ENCODE measurements around the gene SH2B3.
"Not testable (repeated sequence)": the region's sequence is repeated elsewhere in the genome, so short reads cannot be mapped to it uniquely, and the experiment has no call there.

The SH2B3 gene

DNA sequence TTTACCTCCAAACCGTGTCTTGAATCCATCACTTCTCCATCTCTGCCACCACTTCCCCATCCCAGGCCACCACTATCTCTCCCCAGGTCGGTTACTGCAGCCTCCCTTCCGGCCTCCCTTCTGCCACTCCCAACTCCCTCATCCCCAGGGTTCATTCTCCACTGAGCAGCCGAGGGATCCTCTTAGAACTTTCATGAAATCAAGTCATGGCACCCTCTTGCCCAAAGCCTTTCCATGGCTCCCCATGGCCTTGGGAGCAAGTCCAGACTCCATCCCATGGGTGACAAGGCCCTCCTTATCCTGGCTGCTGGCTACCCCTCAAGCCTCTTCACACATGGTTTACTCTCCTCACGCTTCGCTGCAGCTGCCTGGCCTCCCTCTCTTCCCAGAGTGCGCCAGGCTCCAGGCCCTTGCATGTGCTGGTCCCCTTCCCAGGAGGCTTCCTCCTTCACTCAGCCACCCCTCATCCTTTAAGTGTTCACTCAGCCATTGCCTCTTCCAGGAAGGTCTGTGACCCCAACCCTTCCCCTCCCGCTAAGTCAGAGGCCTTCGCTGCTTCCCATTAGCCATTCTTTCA, 17.9 kb upstream of the SH2B3 start:
- H3K4me3 ChIP-seq (ENCODE audit: control insufficient read depth, low read depth, low read length), result no peak overlapping the region
- DNase-seq (ENCODE audit: low read depth), result no peak
- TF ChIP-seq, protein P1, sequence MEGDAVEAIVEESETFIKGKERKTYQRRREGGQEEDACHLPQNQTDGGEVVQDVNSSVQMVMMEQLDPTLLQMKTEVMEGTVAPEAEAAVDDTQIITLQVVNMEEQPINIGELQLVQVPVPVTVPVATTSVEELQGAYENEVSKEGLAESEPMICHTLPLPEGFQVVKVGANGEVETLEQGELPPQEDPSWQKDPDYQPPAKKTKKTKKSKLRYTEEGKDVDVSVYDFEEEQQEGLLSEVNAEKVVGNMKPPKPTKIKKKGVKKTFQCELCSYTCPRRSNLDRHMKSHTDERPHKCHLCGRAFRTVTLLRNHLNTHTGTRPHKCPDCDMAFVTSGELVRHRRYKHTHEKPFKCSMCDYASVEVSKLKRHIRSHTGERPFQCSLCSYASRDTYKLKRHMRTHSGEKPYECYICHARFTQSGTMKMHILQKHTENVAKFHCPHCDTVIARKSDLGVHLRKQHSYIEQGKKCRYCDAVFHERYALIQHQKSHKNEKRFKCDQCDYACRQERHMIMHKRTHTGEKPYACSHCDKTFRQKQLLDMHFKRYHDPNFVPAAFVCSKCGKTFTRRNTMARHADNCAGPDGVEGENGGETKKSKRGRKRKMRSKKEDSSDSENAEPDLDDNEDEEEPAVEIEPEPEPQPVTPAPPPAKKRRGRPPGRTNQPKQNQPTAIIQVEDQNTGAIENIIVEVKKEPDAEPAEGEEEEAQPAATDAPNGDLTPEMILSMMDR (IDR thresholded peaks at IDR 0.05; ENCODE audit: control insufficient read depth, insufficient read depth, low read depth, low read length, missing control alignments), result no peak

DNA sequence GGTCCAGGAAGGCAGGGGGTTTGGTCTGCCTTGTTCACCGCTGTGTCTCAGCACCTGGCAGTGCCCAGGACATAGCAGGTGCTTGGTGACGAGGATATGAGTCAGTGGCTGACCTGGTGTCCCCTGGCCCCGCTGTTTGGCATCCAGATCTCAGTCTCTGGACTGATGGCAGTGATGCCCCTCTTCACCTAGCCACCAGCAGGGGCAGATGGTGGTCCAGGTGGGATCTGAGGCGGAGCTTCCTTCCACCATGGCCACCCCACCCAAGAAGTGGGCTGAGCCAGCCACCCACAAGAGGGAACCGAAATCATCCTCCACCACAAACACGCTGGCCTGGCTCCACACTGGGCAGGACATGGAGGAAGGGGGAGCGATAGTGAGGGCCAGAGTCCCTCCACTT, 16.1 kb upstream of the SH2B3 start:
- no peak for DNase-seq (ENCODE audit: low read depth)
- TF ChIP-seq, protein P1 (IDR thresholded peaks at IDR 0.05; ENCODE audit: control insufficient read depth, insufficient read depth, low read depth, low read length, missing control alignments), result no peak

DNA sequence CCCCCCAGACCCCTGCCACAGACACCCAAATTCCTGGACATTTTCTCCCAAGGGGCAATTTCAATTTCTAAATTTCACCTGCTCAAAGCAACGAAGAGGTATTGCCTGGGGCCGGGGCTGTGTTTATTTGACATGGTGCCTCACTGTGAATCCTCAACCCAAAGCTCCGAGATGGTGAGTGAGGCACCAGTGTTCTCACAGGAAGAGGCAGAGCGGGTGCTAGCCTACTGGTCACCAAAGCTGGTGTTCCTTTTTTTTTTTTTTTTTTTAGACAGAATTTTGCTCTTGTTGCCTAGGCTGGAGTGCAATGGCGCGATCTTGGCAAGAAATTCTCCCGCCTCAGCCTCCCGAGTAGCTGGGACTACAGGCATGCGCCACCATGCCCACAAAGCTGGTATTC, 14.8 kb upstream of the SH2B3 start:
- TF ChIP-seq, protein P1 (IDR thresholded peaks at IDR 0.05; ENCODE audit: control insufficient read depth, insufficient read depth, low read depth, low read length, missing control alignments), result no peak
- no peak for DNase-seq (ENCODE audit: low read depth)
- H3K4me3 ChIP-seq (ENCODE audit: control insufficient read depth, low read depth, low read length), result no peak overlapping the region

More for the DNA sequence above, 16.1 kb upstream of the SH2B3 start:
- no peak overlapping the region for H3K4me3 ChIP-seq (ENCODE audit: control insufficient read depth, low read depth, low read length)

DNA sequence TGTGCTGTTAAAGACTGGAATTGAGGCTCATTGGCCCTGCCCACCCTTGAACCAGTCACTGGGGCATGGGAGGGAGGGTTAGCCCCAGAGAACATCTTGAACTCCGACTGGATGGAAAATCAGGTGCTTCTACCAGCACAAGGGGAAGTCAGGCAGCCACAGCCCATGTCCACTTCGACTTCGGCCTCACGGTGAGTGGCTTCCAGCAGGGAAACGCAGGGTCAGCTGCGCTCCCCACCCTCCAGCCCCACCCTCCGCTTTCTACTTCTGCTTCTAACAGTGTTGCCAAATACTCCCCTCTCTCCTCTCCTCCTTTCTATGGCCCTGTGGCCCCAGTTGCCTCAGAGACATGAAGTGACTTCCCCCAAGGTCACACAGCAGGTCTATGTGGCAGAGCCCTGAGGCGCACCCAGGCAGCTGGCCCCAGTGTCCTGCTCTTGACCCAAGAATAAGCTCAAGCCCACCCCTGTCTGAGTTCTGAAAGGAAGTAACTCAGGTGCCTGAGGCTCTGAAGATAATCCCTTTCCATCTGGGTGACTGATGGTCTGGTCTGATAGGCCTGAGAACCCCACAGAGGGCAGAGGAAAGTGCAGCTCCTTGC, 11.9 kb upstream of the SH2B3 start:
- no peak for DNase-seq (ENCODE audit: low read depth)
- TF ChIP-seq, protein P1 (IDR thresholded peaks at IDR 0.05; ENCODE audit: control insufficient read depth, insufficient read depth, low read depth, low read length, missing control alignments), result no peak

DNA sequence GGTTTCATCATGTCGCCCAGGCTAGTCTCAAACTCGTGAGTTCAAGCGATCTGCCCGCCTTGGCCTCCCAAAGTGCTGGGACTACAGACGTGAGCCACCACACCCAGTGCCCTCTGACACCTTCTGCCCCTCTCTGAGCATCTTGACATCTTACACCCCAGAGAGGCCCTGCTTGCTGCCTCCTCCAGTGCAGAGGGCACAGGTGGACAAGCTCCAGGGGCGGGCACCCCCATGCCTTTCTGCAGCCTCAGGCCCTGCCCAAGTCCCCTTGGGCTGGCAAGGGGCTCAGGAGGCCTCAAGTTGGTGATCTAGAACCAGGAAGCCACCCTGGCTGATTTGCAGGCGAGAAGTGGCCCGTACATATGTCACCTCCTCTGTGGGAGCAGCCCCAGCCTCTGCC, 11.2 kb upstream of the SH2B3 start:
- no peak overlapping the region for H3K4me3 ChIP-seq (ENCODE audit: control insufficient read depth, low read depth, low read length)
- TF ChIP-seq, protein P1 (IDR thresholded peaks at IDR 0.05; ENCODE audit: control insufficient read depth, insufficient read depth, low read depth, low read length, missing control alignments), result no peak
- no peak for DNase-seq (ENCODE audit: low read depth)

More for the DNA sequence above, 11.9 kb upstream of the SH2B3 start:
- H3K4me3 ChIP-seq (ENCODE audit: control insufficient read depth, low read depth, low read length), result no peak overlapping the region

DNA sequence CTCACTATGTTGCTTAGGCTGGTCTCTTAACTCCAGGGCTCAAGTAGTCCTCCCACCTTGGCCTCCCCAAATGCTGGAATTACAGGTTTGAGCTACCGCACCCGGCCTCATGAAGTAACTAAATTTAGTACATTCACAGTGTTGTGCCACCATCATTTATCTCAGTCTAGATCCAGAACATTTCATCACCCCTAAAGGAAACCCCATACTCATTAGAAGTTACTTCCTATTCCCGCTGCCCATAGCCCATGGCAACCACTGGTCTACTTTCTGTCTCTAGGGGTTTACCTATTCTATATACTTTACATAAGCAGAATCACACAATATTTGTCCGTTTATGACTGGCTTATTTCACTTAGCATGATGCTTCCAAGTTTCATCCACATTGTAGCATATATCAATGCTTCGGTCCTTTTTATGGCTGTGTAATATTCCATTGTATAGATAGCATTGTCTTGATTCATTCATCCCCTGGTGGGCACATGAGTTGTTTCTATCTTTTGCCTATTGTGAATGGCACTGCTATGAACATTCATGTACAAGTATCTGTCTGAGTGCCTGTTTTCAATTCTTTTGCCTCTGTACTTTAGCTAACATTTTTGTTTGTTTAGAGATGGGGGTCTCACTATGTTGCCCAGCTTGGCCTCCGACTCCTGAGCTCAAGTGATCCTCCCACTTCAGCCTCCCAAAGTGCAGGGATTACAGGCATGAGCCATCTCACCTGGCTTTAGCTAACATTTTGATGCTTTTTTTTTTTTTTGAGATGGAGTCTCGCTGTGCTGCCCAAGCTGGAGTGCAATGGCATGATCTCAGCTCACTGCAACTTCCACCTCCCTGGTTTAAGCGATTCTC, 10.2 kb upstream of the SH2B3 start:
- TF ChIP-seq, protein P1 (IDR thresholded peaks at IDR 0.05; ENCODE audit: control insufficient read depth, insufficient read depth, low read depth, low read length, missing control alignments), result no peak
- no peak overlapping the region for H3K4me3 ChIP-seq (ENCODE audit: control insufficient read depth, low read depth, low read length)
- DNase-seq (ENCODE audit: low read depth), result no peak

DNA sequence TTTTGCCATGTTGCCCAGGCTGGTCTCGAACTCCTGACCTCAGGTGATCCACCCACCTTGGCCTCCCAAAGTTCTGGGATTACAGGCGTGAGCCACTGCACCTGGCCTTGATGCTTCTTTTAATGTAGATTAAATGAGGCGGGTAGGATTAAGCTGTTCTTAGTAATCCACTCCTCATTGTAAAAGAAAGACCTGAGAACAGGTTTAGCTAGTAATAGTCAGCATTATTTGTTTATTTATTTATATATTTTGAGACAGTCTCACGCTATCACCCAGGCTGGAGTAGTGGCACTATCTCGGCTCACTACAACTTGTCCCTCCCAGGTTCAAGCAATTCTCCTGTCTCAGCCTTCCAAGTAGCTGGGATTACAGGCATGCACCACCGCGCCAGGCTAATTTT, 9.5 kb upstream of the SH2B3 start:
- DNase-seq (ENCODE audit: low read depth), result not testable (repeated sequence)

More for the DNA sequence above, 9.5 kb upstream of the SH2B3 start:
- H3K4me3 ChIP-seq (ENCODE audit: control insufficient read depth, low read depth, low read length), result not testable (repeated sequence)

All from AG09309 (cell line).